Measurements from ENCODE around the gene SLC38A8.

SLC38A8 gene

GRCh38 chr16:83996481-83997252 lies 45.9 kb downstream of the SLC38A8 start:
- Histone ChIP-seq H3K9me3 (ENCODE audit: control insufficient read depth, insufficient read depth, low read depth, low read length) (no peaks in the 10 kb centered on the region), H3K9ac (ENCODE audit: low read length) (no peak overlapping the region), H3K27ac (ENCODE audit: low read depth, low read length) (no peak overlapping the region), H3K4me3 (ENCODE audit: low read depth, low read length) (no peak overlapping the region), H3K27me3 (ENCODE audit: control insufficient read depth, insufficient read depth, low read length) (no peaks in the 10 kb centered on the region), H3K36me3 (ENCODE audit: control insufficient read depth, insufficient read depth, low read length) (no peaks in the 10 kb centered on the region), H3K4me1 (ENCODE audit: control insufficient read depth, insufficient read depth, low read length) (peaks cover 5% of the 10 kb centered on the region; the same call in 1 of the 2 replicates)

GRCh38 chr16:83995754-83996153 lies 46.8 kb downstream of the SLC38A8 start:
- no peak overlapping the region for H3K4me3 ChIP-seq (ENCODE audit: low read depth, low read length)
- no peaks in the 10 kb centered on the region for H3K27me3 ChIP-seq (ENCODE audit: control insufficient read depth, insufficient read depth, low read length)
- H3K36me3 ChIP-seq (ENCODE audit: control insufficient read depth, insufficient read depth, low read length) = no peaks in the 10 kb centered on the region
- H3K9me3 ChIP-seq (ENCODE audit: control insufficient read depth, insufficient read depth, low read depth, low read length) = no peaks in the 10 kb centered on the region
- no peak overlapping the region for H3K9ac ChIP-seq (ENCODE audit: low read length)
- no peak overlapping the region for H3K27ac ChIP-seq (ENCODE audit: low read depth, low read length)
- H3K4me1 ChIP-seq (ENCODE audit: control insufficient read depth, insufficient read depth, low read length) = peaks cover under 1% of the 10 kb centered on the region; the same call in 1 of the 2 replicates

GRCh38 chr16:83994703-83995102 lies 47.9 kb downstream of the SLC38A8 start:
- H3K9me3 ChIP-seq (ENCODE audit: control insufficient read depth, insufficient read depth, low read depth, low read length) = no peaks in the 10 kb centered on the region
- H3K36me3 ChIP-seq (ENCODE audit: control insufficient read depth, insufficient read depth, low read length) = no peaks in the 10 kb centered on the region
- no peak overlapping the region for H3K4me3 ChIP-seq (ENCODE audit: low read depth, low read length)
- H3K9ac ChIP-seq (ENCODE audit: low read length) = no peak overlapping the region
- no peak overlapping the region for H3K27ac ChIP-seq (ENCODE audit: low read depth, low read length)
- H3K27me3 ChIP-seq (ENCODE audit: control insufficient read depth, insufficient read depth, low read length) = no peaks in the 10 kb centered on the region
- no peaks in the 10 kb centered on the region for H3K4me1 ChIP-seq (ENCODE audit: control insufficient read depth, insufficient read depth, low read length)

- no peaks in the 10 kb centered on the region for H3K4me1 ChIP-seq (ENCODE audit: control insufficient read depth, insufficient read depth, low read length)
- no peaks in the 10 kb centered on the region for H3K36me3 ChIP-seq (ENCODE audit: control insufficient read depth, insufficient read depth, low read length)
- no peaks in the 10 kb centered on the region for H3K9me3 ChIP-seq (ENCODE audit: control insufficient read depth, insufficient read depth, low read depth, low read length)
- no peak overlapping the region for H3K4me3 ChIP-seq (ENCODE audit: low read depth, low read length)
- no peak overlapping the region for H3K27ac ChIP-seq (ENCODE audit: low read depth, low read length)
- H3K9ac ChIP-seq (ENCODE audit: low read length) = no peak overlapping the region
- no peaks in the 10 kb centered on the region for H3K27me3 ChIP-seq (ENCODE audit: control insufficient read depth, insufficient read depth, low read length)
These were observed 48.5 kb downstream of the SLC38A8 start for GRCh38 chr16:83994087-83994486.

- Histone ChIP-seq H3K9ac (ENCODE audit: low read length) (no peak overlapping the region), H3K9me3 (ENCODE audit: control insufficient read depth, insufficient read depth, low read depth, low read length) (no peaks in the 10 kb centered on the region), H3K27me3 (ENCODE audit: control insufficient read depth, insufficient read depth, low read length) (no peaks in the 10 kb centered on the region), H3K27ac (ENCODE audit: low read depth, low read length) (no peak overlapping the region), H3K36me3 (ENCODE audit: control insufficient read depth, insufficient read depth, low read length) (no peaks in the 10 kb centered on the region), H3K4me1 (ENCODE audit: control insufficient read depth, insufficient read depth, low read length) (no peaks in the 10 kb centered on the region), H3K4me3 (ENCODE audit: low read depth, low read length) (no peak overlapping the region)
These were observed 50.0 kb downstream of the SLC38A8 start for GRCh38 chr16:83992624-83993023.

GRCh38 chr16:83990492-83990891 lies 52.1 kb downstream of the SLC38A8 start:
- Histone ChIP-seq H3K9me3 (ENCODE audit: control insufficient read depth, insufficient read depth, low read depth, low read length) (no peaks in the 10 kb centered on the region), H3K36me3 (ENCODE audit: control insufficient read depth, insufficient read depth, low read length) (no peaks in the 10 kb centered on the region), H3K4me3 (ENCODE audit: low read depth, low read length) (no peak overlapping the region), H3K27ac (ENCODE audit: low read depth, low read length) (no peak overlapping the region), H3K27me3 (ENCODE audit: control insufficient read depth, insufficient read depth, low read length) (no peaks in the 10 kb centered on the region), H3K9ac (ENCODE audit: low read length) (no peak overlapping the region), H3K4me1 (ENCODE audit: control insufficient read depth, insufficient read depth, low read length) (no peaks in the 10 kb centered on the region)

GRCh38 chr16:83989300-83989699 lies 53.3 kb downstream of the SLC38A8 start:
- no peaks in the 10 kb centered on the region for H3K27me3 ChIP-seq (ENCODE audit: control insufficient read depth, insufficient read depth, low read length)
- no peaks in the 10 kb centered on the region for H3K4me1 ChIP-seq (ENCODE audit: control insufficient read depth, insufficient read depth, low read length)
- H3K36me3 ChIP-seq (ENCODE audit: control insufficient read depth, insufficient read depth, low read length) = no peaks in the 10 kb centered on the region
- no peak overlapping the region for H3K27ac ChIP-seq (ENCODE audit: low read depth, low read length)
- no peak overlapping the region for H3K4me3 ChIP-seq (ENCODE audit: low read depth, low read length)
- no peak overlapping the region for H3K9ac ChIP-seq (ENCODE audit: low read length)
- no peaks in the 10 kb centered on the region for H3K9me3 ChIP-seq (ENCODE audit: control insufficient read depth, insufficient read depth, low read depth, low read length)

- Histone ChIP-seq H3K27me3 (ENCODE audit: control insufficient read depth, insufficient read depth, low read length) (no peaks in the 10 kb centered on the region), H3K27ac (ENCODE audit: low read depth, low read length) (no peak overlapping the region), H3K36me3 (ENCODE audit: control insufficient read depth, insufficient read depth, low read length) (no peaks in the 10 kb centered on the region), H3K9ac (ENCODE audit: low read length) (no peak overlapping the region), H3K4me3 (ENCODE audit: low read depth, low read length) (no peak overlapping the region), H3K4me1 (ENCODE audit: control insufficient read depth, insufficient read depth, low read length) (no peaks in the 10 kb centered on the region), H3K9me3 (ENCODE audit: control insufficient read depth, insufficient read depth, low read depth, low read length) (peaks cover 8% of the 10 kb centered on the region)
These were observed 59.1 kb downstream of the SLC38A8 start for GRCh38 chr16:83983491-83983890.

GRCh38 chr16:83981799-83982198 lies 60.8 kb downstream of the SLC38A8 start:
- Histone ChIP-seq H3K9ac (ENCODE audit: low read length) (no peak overlapping the region), H3K9me3 (ENCODE audit: control insufficient read depth, insufficient read depth, low read depth, low read length) (peaks cover 20% of the 10 kb centered on the region), H3K4me3 (ENCODE audit: low read depth, low read length) (no peak overlapping the region), H3K36me3 (ENCODE audit: control insufficient read depth, insufficient read depth, low read length) (no peaks in the 10 kb centered on the region), H3K4me1 (ENCODE audit: control insufficient read depth, insufficient read depth, low read length) (no peaks in the 10 kb centered on the region), H3K27ac (ENCODE audit: low read depth, low read length) (no peak overlapping the region), H3K27me3 (ENCODE audit: control insufficient read depth, insufficient read depth, low read length) (no peaks in the 10 kb centered on the region)

- no peak overlapping the region for H3K9ac ChIP-seq (ENCODE audit: low read length)
- H3K27me3 ChIP-seq (ENCODE audit: control insufficient read depth, insufficient read depth, low read length) = no peaks in the 10 kb centered on the region
- no peak overlapping the region for H3K4me3 ChIP-seq (ENCODE audit: low read depth, low read length)
- peaks cover 20% of the 10 kb centered on the region for H3K9me3 ChIP-seq (ENCODE audit: control insufficient read depth, insufficient read depth, low read depth, low read length)
- no peaks in the 10 kb centered on the region for H3K36me3 ChIP-seq (ENCODE audit: control insufficient read depth, insufficient read depth, low read length)
- no peaks in the 10 kb centered on the region for H3K4me1 ChIP-seq (ENCODE audit: control insufficient read depth, insufficient read depth, low read length)
- no peak overlapping the region for H3K27ac ChIP-seq (ENCODE audit: low read depth, low read length)
These were observed 61.8 kb downstream of the SLC38A8 start for GRCh38 chr16:83980794-83981193.

- Histone ChIP-seq H3K27ac (ENCODE audit: low read depth, low read length) (no peak overlapping the region), H3K27me3 (ENCODE audit: control insufficient read depth, insufficient read depth, low read length) (no peaks in the 10 kb centered on the region), H3K4me1 (ENCODE audit: control insufficient read depth, insufficient read depth, low read length) (no peaks in the 10 kb centered on the region), H3K4me3 (ENCODE audit: low read depth, low read length) (no peak overlapping the region), H3K36me3 (ENCODE audit: control insufficient read depth, insufficient read depth, low read length) (no peaks in the 10 kb centered on the region), H3K9ac (ENCODE audit: low read length) (no peak overlapping the region), H3K9me3 (ENCODE audit: control insufficient read depth, insufficient read depth, low read depth, low read length) (peaks cover 20% of the 10 kb centered on the region)
These were observed 63.2 kb downstream of the SLC38A8 start for GRCh38 chr16:83979441-83979840.
